Astrocyte of the cerebellum (primary cell): ENCODE results near the gene ABCA3.

Source experiments
- DNase-seq: peaks from one replicate; pipeline ENCODE4 v3.0.0-alpha.2; 2011; ENCODE audit warnings: low read depth
- H3K4me3 ChIP-seq: 2 replicates; pipeline ENCODE4 v1.5.1; 2011; ENCODE audit warnings: mild to moderate bottlenecking, low read depth, low read length, moderate library complexity
- CTCF ChIP-seq: IDR thresholded peaks from 2 replicates; pipeline ENCODE4 v1.5.1; 2012; ENCODE audit warnings: low read length, low read depth, moderate library complexity, mild to moderate bottlenecking; ENCODE audit errors: missing control alignments
- in situ Hi-C: cut with HindIII; loops from 2 replicates; pipeline ENCODE4 v1.10.0; 2017; ENCODE audit warnings: low sequenced_read_pairs

The ABCA3 gene

GRCh38 chr16:2233046-2233775, 107.3 kb downstream of the ABCA3 start:
- in situ Hi-C loops = no loop called here
- no peak overlapping the region for H3K4me3 ChIP-seq
- no peak for DNase-seq
- no peak for TF ChIP-seq CTCF

GRCh38 chr16:2232094-2232990, 108.2 kb downstream of the ABCA3 start:
- DNase-seq = no peak
- in situ Hi-C loops = no loop called here
- no peak for TF ChIP-seq CTCF
- H3K4me3 ChIP-seq = no peak overlapping the region

GRCh38 chr16:2231016-2231931, 109.3 kb downstream of the ABCA3 start:
- in situ Hi-C loops = no loop called here

GRCh38 chr16:2230376-2230775, 110.2 kb downstream of the ABCA3 start:
- no peak overlapping the region for H3K4me3 ChIP-seq
- TF ChIP-seq CTCF = no peak
- no peak for DNase-seq
- in situ Hi-C loops = no loop called here

More at GRCh38 chr16:2231016-2231931, 109.3 kb downstream of the ABCA3 start:
- no peak overlapping the region for H3K4me3 ChIP-seq
- no peak for DNase-seq
- TF ChIP-seq CTCF = no peak

- TF ChIP-seq CTCF = no peak
- DNase-seq = no peak
- in situ Hi-C loops = no loop called here
- no peak overlapping the region for H3K4me3 ChIP-seq
These were observed 110.8 kb downstream of the ABCA3 start for GRCh38 chr16:2229632-2230250.
